Neural cell (in vitro differentiated cells): ENCODE measurements around the gene PTP4A2. TPM values are rescaled to one million over a fixed set of nuclear protein-coding genes. Genes with fewer than 3 reads are reported as not detected.

Source experiments
- H2AFZ ChIP-seq: fragments of 200-600, 300-800 bp; sonication (generic), shearing (Covaris generic); 2 replicates; pipeline ENCODE4 v1.6.0; 2014; ENCODE audit warnings: low read depth, mild to moderate bottlenecking, antibody characterized with exemption, low read length, moderate library complexity
- H3F3A ChIP-seq: fragments of 200-600 bp; shearing (Covaris generic); 2 replicates; pipeline ENCODE4 v1.6.1; 2016; ENCODE audit warnings: mild to moderate bottlenecking, moderate library complexity, mixed read lengths, antibody characterized with exemption, low read length; ENCODE audit not compliant: insufficient read depth, poor library complexity, severe bottlenecking
- H3K27ac ChIP-seq: fragments of 200-600, 300-800 bp; sonication (generic), shearing (Covaris generic); 2 replicates; pipeline ENCODE4 v1.5.1; 2014; ENCODE audit warnings: mild to moderate bottlenecking, low read length, moderate library complexity
- H3K27me3 ChIP-seq: fragments of 300-800, 200-600 bp; sonication (generic), shearing (Covaris generic); 2 replicates; pipeline ENCODE4 v1.6.0; 2014; ENCODE audit warnings: mild to moderate bottlenecking, low read depth, low read length, moderate library complexity; ENCODE audit not compliant: insufficient read depth
- H3K36me3 ChIP-seq: fragments of 300-800, 200-600 bp; sonication (generic), shearing (Covaris generic); 2 replicates; pipeline ENCODE4 v1.5.1; 2014; ENCODE audit warnings: mild to moderate bottlenecking, antibody characterized with exemption, low read length, moderate library complexity; ENCODE audit not compliant: insufficient read depth
- H3K4me2 ChIP-seq: fragments of 300-800, 200-600 bp; sonication (generic), shearing (Covaris generic); 2 replicates; pipeline ENCODE4 v1.6.0; 2014; ENCODE audit warnings: mild to moderate bottlenecking, low read length
- H3K4me3 ChIP-seq: fragments of 300-800, 200-600 bp; sonication (generic), shearing (Covaris generic); 2 replicates; pipeline ENCODE4 v1.5.1; 2014; ENCODE audit warnings: mild to moderate bottlenecking, low read length, moderate library complexity
- H3K79me2 ChIP-seq: fragments of 200-600 bp; shearing (Covaris generic); replicated peaks from 2 replicates; pipeline ENCODE4 v1.6.0; 2014; ENCODE audit warnings: mild to moderate bottlenecking, low read length, moderate library complexity; ENCODE audit not compliant: insufficient read depth
- H3K9ac ChIP-seq: fragments of 300-800, 200-600 bp; sonication (generic), shearing (Covaris generic); 2 replicates; pipeline ENCODE4 v1.6.1; 2016; ENCODE audit warnings: mild to moderate bottlenecking, low read length, mixed read lengths
- H3K9me2 ChIP-seq: fragments of 200-600 bp; shearing (Covaris generic); 2 replicates; pipeline ENCODE4 v1.6.1; 2016; ENCODE audit warnings: mild to moderate bottlenecking, low read length, mixed read lengths; ENCODE audit not compliant: insufficient read depth
- H3K9me3 ChIP-seq: fragments of 200-600, 300-800 bp; sonication (generic), shearing (Covaris generic); 2 replicates; pipeline ENCODE4 v1.6.1; 2016; ENCODE audit warnings: mild to moderate bottlenecking, mixed run types, low read length, moderate library complexity, mixed read lengths
- H4K20me1 ChIP-seq: fragments of 200-600 bp; shearing (Covaris generic); 2 replicates; pipeline ENCODE4 v1.6.1; 2016; ENCODE audit warnings: mild to moderate bottlenecking, mixed run types; ENCODE audit not compliant: insufficient read depth
- CTCF ChIP-seq: fragments of 450-650 bp; IDR thresholded peaks from 2 replicates; pipeline ENCODE4 v1.5.1; 2014; ENCODE audit warnings: antibody characterized with exemption, mild to moderate bottlenecking, moderate library complexity; ENCODE audit not compliant: poor library complexity, severe bottlenecking
- EP300 ChIP-seq: fragments of 450-650 bp; conservative IDR thresholded peaks from 2 replicates; pipeline ENCODE4 v1.6.1; 2014; ENCODE audit warnings: antibody characterized with exemption, mild to moderate bottlenecking, moderate library complexity; ENCODE audit not compliant: poor library complexity, severe bottlenecking
- EZH2 ChIP-seq: fragments of 200-600, 300-800 bp; shearing (Covaris generic), sonication (generic); IDR thresholded peaks from 2 replicates; pipeline ENCODE4 v1.6.1; 2014; ENCODE audit warnings: antibody characterized with exemption, low read length, borderline replicate concordance, mild to moderate bottlenecking; ENCODE audit not compliant: insufficient read depth, poor library complexity, severe bottlenecking
- MXI1 ChIP-seq: fragments of 450-650 bp; conservative IDR thresholded peaks from 2 replicates; pipeline ENCODE4 v1.6.1; 2014; ENCODE audit warnings: antibody characterized with exemption, mild to moderate bottlenecking; ENCODE audit not compliant: poor library complexity, severe bottlenecking
- POLR2AphosphoS5 ChIP-seq: IDR thresholded peaks from 2 replicates; pipeline ENCODE4 v1.6.1; 2012
- RAD21 ChIP-seq: fragments of 450-650 bp; conservative IDR thresholded peaks from 2 replicates; pipeline ENCODE4 v1.6.1; 2014; ENCODE audit warnings: antibody characterized with exemption, mild to moderate bottlenecking, moderate library complexity
- REST ChIP-seq: IDR thresholded peaks from 2 replicates; pipeline ENCODE4 v1.6.1; 2012; ENCODE audit warnings: borderline replicate concordance
- SMC3 ChIP-seq: fragments of 450-650 bp; conservative IDR thresholded peaks from 2 replicates; pipeline ENCODE4 v1.6.1; 2014; ENCODE audit warnings: antibody characterized with exemption, mild to moderate bottlenecking, moderate library complexity; ENCODE audit not compliant: poor library complexity
- TAF1 ChIP-seq: IDR thresholded peaks from 2 replicates; pipeline ENCODE4 v1.6.1; 2012; ENCODE audit warnings: low read depth
- polyA plus RNA-seq: library from polyadenylated mRNA; depleted of rRNA; stranded (reverse); fragments of >200 nt; gene quantifications from 2 replicates; pipeline ENCODE4 v1.2.3, GENCODE V29; 2014

The PTP4A2 gene
- polyA plus RNA-seq, 1 donor from 2014 or later = 250 TPM

GRCh38 chr1:31955917-31956736 lies 18.0 kb upstream of the PTP4A2 start:
- no peak overlapping the region for H2AFZ ChIP-seq
- H3K9me2 ChIP-seq = no peaks in the 10 kb centered on the region
- no peak overlapping the region for H3K4me3 ChIP-seq
- H3K9me3 ChIP-seq = no peaks in the 10 kb centered on the region
- H3K9ac ChIP-seq = no peak overlapping the region
- H4K20me1 ChIP-seq = no peaks in the 10 kb centered on the region
- H3F3A ChIP-seq = no peaks in the 10 kb centered on the region
- H3K79me2 ChIP-seq = no peaks in the 10 kb centered on the region
- H3K27ac ChIP-seq = no peak overlapping the region
- H3K36me3 ChIP-seq = no peaks in the 10 kb centered on the region
- H3K27me3 ChIP-seq = no peaks in the 10 kb centered on the region
- TF ChIP-seq MXI1 (no peak), REST (no peak), RAD21 (no peak), EZH2 (no peak), POLR2AphosphoS5 (no peak)
- no peak overlapping the region for H3K4me2 ChIP-seq

- Histone ChIP-seq H3K4me2 (no peak overlapping the region), H4K20me1 (no peaks in the 10 kb centered on the region), H3K79me2 (no peaks in the 10 kb centered on the region), H2AFZ (no peak overlapping the region), H3K4me3 (no peak overlapping the region), H3K9me3 (no peaks in the 10 kb centered on the region), H3K9ac (no peak overlapping the region), H3K27me3 (no peaks in the 10 kb centered on the region), H3K27ac (no peak overlapping the region), H3F3A (no peaks in the 10 kb centered on the region), H3K36me3 (no peaks in the 10 kb centered on the region), H3K9me2 (no peaks in the 10 kb centered on the region)
- TF ChIP-seq SMC3 = no peak
- TF ChIP-seq MXI1 = no peak
- no peak for TF ChIP-seq CTCF
- TF ChIP-seq POLR2AphosphoS5 = no peak
- TF ChIP-seq TAF1 = no peak
- no peak for TF ChIP-seq EP300
- no peak for TF ChIP-seq EZH2
- TF ChIP-seq REST = no peak
- no peak for TF ChIP-seq RAD21
Observed at GRCh38 chr1:31954607-31955283, 16.6 kb upstream of the PTP4A2 start.
